HG02763 (cell line): ENCODE data around the gene DYNLRB1.
A peak's percentile ranks its signal among the peaks of the same experiment; 100 is the strongest.
"Not testable (repeated sequence)": the region's sequence is repeated elsewhere in the genome, so short reads cannot be mapped to it uniquely, and the experiment has no call there.

ENCODE experiments used
- ATAC-seq: cut with Tn5 transposase; IDR thresholded peaks from one replicate; pipeline ENCODE4 v1.9.1; 2021; ENCODE audit warnings: mild to moderate bottlenecking, moderate library complexity; ENCODE audit not compliant: unreplicated experiment

Gene DYNLRB1

DNA sequence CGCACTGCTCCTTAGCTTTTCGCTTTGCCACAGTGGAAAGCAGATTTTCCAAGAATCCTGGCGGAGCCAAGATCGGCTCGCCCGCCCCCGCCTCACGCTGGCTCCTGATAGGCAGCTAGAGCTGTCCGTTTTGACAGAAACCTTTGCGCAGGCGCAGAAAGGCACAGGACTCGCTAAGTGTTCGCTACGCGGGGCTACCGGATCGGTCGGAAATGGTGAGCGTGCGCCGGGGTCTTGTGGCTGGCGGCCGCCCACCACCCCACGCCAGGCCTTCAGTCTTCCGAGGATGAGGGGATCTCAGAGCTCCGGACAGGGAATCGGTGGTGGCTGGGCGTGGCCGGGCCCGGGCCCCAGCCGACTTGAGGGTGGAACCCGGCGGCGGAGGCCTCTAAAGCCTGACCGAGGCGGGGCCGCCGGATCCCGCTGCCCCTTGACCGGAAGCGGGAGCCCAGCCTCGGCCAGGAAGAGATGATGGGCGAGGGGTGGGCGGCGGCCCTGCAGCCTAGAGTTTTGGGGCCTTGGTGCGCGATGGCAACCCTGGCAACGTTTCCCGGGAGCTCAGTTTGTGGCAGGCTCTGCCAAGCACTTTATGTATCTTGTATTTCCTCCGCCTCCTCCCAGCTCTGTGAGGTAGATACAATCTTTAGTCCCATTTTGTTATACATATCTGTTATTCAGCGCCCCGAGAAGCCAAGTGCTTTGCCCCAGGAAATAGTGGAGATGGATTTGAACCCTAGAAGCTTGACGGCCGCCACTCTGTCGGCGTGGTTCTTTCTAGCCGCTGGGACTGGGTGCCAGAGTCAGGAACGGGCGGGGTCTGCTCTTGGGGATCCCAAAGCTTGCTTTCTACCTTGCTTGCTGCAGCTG lies at the start of gene DYNLRB1:
TSS of gene DYNLRB1 (plus strand) at position 176 of the 867 bp plus-strand sequence. CDS start at position 213, 37 bp downstream.
- peak; percentile 64 for ATAC-seq

DNA sequence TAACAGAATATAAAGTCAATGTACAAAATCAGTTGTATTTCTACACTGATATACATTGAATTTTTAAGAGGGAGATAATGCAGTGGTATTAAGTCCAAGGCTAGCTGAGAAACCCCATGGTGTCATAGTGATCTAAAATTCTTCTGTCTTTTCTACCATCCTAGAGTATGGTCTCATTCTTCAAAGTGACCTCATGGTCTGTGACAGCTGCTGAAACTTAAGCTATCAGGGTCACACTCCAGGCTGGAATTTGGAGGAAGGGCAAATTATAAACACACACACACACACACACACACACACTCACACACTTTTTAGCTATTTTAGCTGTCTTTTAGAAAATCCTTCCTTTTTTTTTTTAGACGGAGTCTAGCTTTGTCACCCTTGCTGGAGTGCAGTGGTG lies 47.3 kb upstream of the DYNLRB1 start:
- no peak for ATAC-seq

DNA sequence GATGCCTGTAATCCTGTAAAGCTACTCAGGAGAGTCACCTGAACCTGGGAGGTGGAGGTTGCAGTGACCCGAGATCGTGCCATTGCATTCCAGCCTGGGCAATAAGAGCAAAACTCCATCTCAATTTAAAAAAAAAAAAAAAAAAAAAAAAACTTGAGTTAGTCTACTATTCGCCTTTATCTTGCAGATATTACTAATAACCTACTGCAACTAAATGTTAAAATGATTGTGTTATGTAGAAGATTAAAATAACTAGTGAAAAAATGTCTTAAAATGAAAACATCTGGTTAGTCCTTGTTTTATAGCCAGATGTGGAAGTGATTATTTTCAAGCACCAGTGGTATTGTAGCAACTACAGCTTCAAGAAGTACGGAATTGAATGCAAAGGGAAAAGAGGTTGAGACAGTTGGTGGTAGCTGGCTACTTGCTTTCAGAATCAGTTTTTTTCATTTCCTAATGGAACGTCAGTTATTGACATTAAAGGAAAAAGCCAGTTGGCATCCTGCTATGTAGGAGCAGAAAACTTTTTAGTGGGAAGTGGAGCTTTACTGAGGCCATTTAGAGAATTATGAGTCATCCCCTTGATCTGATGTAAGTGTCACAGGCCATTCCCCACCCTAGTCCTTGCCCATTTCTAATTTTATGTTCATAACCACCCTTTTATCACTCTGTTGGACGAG lies 43.8 kb upstream of the DYNLRB1 start:
- ATAC-seq: no peak

DNA sequence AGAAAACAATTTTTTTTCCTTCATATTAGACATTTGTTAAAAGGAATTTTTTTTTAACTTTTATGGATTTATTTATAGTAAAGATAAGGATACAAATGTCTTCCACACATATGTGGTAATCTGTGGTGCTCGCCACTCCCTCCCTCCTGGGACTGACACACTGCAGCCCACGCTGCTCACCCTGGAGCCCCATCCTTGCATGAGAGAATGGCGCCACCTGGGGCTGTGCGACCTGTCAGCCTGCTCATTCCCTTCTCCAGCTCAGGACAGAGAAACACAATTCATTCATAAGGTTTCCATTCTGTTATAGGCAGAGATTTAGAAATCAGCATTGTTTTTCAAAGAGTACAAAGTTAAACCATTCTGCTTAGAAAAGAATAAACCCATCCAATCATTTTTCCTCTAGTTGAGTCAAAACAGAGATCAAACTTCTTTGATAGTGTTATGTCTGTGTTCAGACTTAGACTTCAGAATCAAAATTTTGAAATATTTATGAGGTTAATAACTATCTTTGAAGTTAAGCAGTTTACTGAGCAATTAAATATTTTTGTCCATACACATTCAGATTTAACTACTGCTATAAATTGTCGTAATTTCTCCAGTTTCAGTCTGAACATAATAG lies 42.8 kb upstream of the DYNLRB1 start:
- ATAC-seq: no peak

DNA sequence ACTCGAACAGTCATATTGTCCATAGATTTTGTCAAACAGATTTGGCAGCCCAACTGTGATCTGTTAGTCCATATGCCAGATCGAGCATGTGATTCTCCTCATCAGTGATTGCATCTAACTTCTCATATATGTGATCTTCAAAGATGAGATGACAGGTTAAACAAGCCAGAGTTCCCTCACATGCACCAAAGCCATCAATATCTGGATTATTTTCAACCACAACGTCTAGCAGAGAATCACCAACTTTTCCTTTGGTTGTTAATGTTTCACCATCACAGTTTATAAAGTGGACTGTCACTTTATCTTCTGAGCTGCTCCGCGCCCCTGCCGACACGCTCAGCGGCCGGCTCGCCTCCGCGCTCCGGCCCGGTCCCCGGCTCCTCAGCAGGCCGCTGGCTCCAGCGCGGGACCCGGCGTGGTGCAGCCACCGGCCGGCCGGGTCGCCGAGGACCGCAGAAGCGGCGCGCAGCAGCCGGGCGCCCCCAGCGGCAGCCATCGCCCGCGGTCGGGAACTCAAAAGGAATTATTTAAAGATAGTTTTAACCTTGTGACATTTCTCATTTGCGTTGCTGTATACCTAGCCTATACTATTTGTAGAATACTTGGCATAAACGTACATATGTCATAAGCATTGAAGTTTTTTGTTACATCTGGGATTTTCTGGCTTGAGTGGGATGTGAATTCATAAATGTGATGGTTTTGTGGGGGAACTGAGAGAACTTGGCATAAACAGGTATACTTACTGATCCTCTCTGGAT lies 40.1 kb upstream of the DYNLRB1 start:
- no peak for ATAC-seq

DNA sequence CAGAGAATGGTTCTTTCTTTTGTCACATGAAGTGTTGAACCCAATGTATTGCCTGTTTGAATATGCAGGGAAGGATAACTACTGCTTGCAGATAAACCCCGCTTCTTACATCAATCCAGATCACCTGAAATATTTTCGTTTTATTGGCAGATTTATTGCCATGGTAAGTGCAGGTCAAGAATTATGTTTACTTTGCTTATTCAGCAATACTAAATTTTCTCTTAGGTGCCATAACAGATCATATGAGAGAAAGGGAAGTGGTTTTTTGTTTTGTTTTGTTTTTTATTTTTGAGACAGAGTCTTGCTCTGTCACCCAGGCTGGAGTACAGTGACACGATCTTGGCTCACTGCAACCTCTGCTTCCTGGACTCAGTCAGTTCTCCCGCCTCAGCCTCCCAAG lies 36.6 kb upstream of the DYNLRB1 start:
- ATAC-seq: no peak

DNA sequence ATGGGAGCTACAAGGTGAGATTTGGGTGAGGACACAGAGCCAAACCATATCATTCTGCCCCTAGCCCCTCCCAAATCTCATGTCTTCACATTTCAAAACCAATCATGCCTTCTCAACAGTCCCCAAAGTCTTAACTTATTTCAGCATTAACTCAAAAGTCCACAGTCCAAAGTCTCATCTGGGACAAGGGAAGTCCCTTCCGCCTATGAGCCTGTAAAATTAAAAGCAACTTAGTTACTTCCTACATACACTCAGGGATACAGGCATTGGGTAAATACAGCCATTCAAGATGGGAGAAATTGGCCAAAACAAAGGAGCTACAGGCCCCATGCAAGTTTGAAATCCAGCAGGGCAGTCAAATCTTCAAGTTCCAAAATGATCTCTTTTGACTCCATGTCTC lies 34.1 kb upstream of the DYNLRB1 start:
- ATAC-seq: not testable (repeated sequence)

DNA sequence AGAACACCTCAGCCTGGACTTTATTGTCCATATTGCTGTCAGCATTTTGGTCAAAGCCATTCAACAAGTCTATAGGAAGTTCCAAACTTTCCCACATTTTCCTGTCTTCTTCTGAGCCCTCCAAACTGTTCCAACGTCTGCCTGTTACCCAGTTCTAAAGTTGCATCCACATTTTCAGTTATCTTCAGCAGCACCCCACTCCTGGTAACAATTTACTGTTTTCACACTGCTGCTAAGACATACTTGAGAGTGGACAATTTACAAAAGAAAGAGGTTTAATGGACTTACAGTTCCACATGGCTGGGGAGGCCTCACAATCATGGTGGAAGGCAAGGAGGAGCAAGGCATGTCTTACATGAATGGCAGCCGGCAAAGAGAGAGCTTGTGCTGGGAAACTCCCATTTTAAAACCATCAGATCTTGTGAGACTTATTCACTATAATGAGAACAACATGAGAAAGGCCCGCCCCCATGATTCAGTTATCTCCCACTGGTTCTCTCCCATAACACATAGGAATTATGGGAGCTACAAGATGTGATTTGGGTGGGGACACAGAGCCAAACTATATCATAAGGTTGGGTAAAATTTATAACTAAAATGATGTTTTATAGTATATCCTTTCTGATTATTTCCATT lies 32.5 kb upstream of the DYNLRB1 start:
- ATAC-seq: not testable (repeated sequence)

DNA sequence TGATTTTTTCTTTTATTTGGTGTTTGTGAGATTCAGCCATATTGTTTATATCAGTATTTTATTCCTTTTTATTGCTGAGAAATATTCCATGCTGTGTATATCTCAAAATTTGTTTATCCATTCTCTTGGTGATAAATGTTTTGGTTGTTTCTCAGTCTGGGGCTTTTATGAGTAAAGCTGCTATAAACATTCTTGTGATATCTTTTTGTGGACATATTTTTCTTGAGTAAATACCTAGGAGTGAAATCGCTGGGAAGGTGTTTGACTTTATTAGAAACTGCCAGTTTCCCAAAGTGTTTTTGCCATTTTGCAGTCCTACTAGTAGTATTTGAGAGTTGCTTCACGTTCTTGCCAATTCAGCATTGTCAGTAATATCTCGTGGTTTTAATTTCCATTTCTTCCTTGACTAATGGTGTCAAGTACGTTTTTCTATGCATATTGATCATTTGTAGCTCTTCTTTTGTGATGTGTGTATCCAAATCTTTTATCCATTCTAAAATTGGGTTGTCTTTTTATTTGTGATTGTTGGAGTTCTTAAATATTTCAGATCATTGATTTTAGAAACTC lies 31.1 kb upstream of the DYNLRB1 start:
- no peak for ATAC-seq

DNA sequence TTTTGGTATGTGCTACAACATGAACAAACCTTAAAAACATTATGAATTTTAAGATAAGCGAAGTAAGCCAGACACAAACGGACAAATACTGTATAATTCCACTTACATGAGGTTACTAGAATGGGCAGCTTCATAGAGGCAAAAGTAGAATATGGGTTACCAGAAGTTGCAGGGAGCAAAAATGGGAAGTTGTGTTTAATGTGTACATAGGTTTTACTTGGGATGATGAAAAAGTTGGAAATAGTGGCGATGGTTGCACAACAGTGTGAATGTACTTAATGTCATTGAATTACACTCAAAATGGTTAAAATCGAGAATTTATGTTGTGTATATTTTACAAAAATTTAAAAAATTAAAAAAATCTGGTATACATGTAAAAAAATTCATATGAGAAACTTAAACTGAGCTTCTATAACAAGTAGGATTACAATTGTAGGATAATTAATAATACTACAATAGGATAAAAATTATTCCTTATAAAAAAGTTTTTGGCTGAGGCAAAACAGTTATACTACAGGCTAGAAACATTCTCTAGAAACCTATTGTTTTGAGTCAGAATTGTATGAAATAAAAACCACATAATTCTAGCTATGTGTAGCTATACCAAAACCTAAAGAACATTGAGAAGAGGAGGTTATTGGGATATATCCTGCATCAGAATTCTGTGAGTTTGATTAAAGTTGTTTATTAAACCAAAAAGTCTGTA lies 24.8 kb upstream of the DYNLRB1 start:
- no peak for ATAC-seq

DNA sequence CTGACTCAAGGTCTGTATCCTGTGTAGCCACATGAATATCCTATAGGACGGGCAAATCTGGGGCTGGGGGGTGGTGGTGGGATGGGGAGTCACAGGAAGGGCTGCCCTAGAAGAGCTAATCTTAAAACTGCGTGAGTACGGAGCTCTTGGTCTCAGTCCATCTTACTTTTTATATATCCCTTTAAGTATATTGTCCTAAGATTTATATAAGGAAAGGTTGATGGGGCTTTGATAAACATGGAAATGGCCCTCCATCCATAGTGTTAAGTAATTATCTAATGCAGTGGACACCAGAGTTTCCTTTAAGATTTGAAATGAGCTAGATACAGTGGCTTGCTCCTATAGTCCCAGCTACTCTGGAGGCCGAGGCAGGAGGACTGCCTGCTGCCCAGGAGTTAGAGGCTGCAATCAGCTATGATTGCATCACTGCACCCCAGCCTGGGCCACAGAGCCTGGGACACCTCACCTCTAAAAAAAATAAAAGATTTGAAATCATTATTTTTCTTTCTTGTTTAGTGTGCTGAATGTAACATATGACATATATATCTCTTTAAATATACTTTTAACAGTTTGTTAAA lies 24.2 kb upstream of the DYNLRB1 start:
- no peak for ATAC-seq

DNA sequence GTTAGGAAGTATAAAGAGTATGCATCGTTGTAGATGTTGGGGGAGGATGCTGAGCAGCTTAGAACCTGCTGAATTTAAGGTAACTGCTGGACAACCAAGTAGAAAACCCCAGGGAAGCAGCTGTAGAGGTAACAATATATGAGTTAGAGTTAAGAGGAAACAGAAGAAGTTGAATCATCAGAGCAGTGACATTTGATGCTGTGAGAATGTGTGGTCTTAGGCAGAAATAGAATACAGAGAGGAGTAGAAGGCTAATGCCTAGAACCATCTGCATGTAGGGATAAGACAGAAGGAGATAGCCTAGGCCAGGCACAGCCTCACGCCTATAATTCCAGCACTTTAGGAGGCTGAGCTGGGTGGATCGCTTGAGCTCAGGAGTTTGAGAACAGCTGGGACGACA lies 22.6 kb upstream of the DYNLRB1 start:
- no peak for ATAC-seq

DNA sequence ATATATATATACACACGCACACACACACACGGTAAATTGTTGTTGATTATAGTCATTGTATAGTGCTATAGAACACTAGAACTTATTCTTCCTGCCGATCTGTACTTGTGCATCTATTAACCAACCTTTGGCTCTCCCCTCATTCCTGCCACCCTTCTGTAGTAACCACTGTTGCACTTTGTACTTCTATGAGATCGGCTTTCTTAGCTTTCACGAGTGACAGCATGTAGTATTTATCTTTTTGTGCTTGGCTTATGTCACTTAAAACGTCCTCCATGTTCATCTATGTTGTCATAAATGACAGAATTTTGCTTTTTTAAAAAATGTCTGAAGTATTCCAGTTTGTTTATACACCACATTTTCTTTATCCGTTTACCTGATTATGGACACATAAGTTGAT lies 20.9 kb upstream of the DYNLRB1 start:
- no peak for ATAC-seq

DNA sequence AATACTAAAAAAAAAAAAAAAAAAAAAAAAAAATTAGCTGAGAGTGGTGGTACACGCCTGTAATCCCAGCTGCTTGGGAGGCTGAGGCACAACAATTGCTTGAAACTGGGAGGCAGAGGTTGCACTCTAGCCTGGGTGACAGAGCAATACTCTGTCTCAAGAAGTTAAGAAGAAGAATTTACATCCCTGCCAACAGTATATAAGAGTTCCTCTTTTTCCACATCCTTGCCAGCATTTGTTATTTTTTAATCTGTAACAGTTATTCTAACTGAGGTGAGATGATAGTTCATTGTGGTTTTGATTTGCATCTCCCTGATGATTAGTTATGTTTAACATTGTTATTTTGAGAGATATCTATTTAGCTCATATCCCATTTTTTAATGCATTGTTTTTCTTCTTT lies 20.3 kb upstream of the DYNLRB1 start:
- ATAC-seq: no peak

DNA sequence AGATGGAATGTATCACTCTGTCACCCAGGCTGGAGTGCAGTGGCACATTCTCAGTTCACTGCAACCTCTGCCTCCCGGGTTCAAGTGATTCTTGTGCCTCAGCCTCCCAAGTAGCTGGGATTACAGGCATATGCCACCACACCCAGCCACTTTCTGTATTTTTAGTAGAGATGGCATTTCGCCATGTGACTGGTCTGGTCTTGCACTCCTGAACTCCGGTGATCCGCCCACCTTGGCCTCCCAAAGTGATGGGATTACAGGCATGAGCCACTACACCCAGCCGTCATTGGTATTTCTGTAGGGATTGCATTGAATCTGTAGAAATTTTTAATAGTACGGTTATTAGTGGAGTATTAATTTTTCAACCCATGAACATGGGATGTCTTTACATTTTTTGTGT lies 18.6 kb upstream of the DYNLRB1 start:
- ATAC-seq: not testable (repeated sequence)

DNA sequence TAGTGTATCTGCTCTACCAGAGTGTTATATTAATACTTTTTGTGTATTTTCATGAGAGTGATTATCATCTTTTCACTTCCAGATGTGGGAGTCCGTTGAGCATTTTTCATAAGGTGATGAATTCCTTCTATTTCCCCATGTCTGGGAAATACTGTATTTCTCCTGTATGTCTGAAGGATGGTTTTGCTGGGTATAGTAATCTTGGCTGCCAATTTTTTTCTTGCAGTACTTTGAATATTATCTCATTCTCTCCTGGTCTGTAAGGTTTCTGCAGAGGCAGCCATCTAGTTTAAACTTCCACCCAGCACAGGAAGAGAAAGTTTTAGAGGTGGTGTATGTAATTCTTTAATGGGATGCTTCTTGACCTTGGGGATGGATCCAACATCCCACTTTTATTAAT lies 15.4 kb upstream of the DYNLRB1 start:
- ATAC-seq: no peak

DNA sequence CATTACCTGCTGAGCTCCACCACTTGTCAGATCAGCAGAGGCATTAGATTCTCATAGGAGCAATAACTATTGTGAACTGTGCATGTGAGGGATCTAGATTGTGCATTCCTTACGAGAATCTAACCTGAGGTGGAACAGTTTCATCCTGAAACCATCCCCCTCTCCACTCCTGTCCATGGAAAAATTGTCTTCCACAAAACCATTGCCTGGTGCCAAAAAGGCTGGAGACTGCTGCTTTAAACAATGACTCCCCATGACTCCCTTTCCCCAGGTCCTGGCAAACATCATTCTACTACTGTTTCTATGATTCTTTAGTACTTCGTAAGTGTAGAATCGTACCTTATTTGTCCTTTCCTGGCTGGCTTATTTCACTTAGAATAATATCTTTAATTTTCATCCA lies 9.7 kb upstream of the DYNLRB1 start:
- ATAC-seq: no peak

DNA sequence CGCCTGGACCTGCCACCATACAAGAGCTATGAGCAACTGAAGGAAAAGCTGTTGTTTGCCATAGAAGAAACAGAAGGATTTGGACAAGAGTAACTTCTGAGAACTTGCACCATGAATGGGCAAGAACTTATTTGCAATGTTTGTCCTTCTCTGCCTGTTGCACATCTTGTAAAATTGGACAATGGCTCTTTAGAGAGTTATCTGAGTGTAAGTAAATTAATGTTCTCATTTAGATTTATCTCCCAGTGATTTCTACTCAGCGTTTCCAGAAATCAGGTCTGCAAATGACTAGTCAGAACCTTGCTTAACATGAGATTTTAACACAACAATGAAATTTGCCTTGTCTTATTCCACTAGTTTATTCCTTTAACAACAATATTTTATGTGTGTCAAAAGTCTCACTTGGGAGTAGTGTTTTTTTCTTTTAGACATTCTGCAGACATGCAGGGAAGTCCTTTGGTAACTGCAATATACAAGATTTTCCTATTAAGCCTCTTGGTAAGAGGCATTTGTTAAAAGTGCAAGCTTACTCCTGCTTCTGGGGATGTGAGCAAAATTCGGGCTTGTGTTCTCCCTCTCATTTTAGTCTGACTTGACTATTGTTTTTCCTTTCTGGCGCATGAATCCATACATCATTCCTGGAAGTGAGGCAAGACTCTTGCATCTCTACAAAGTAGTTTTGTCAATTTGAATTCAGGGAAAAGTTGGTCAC lies 8.4 kb upstream of the DYNLRB1 start:
- ATAC-seq: no peak

DNA sequence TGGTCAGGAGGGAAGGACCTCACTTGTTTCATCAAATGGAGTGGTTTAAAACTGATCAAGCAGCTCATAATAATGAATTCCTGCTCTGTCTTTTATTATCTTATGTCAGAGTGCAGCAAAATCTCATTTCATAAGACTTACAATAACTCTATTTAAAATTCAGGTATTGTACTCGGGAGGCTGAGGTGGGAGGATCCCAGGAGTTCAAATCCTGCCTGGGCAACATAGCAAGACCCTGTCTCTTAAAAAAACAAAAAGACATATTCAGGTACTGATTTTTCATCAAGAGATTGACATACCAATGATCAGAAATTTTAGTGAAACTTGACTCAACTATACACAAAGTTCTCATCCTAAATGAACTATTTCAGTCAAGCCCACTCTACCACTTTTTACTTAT lies 5.6 kb upstream of the DYNLRB1 start:
- ATAC-seq: no peak
